Ovary (tissue), 9 donors: ENCODE measurements around the gene PDCD4. TPM values are rescaled to one million over a fixed set of nuclear protein-coding genes. Genes with fewer than 3 reads are reported as not detected.

Experiments used
- DNase-seq, 5 donors: peaks; one replicate each; pipeline ENCODE4 v3.0.0-alpha.2; 2019 to 2020
- H3K27ac ChIP-seq, 2 donors: fragments of 200-600 bp; one replicate each; pipeline versions ENCODE4 v1.5.1 to v1.8.0; 2019 to 2022
- H3K27me3 ChIP-seq: fragments of 200-600 bp; one replicate; pipeline ENCODE4 v1.8.0; 2022
- H3K36me3 ChIP-seq: fragments of 200-600 bp; sonication (generic); one replicate; pipeline ENCODE4 v1.5.1; 2019
- H3K4me1 ChIP-seq: one replicate; pipeline ENCODE4 v1.8.1; 2013; ENCODE audit warnings: mild to moderate bottlenecking, moderate library complexity; ENCODE audit not compliant: insufficient read depth
- H3K4me3 ChIP-seq: fragments of 200-600 bp; sonication (generic); one replicate; pipeline ENCODE4 v1.5.1; 2017
- H3K9me3 ChIP-seq, 2 donors: fragments of 200-600 bp in 1 of 2; sonication (generic) in 1 of 2; one replicate each; pipeline versions ENCODE4 v1.5.1 to v1.8.1; 2013 to 2019; ENCODE audit warnings: mild to moderate bottlenecking in 1 of 2, moderate library complexity in 1 of 2
- EP300 ChIP-seq: sonication (generic); formaldehyde crosslinking; IDR thresholded peaks from one replicate; pipeline ENCODE4 v1.6.1; 2017; ENCODE audit warnings: antibody characterized with exemption
- POLR2A ChIP-seq: fragments of 450-650 bp; IDR thresholded peaks from one replicate; pipeline ENCODE4 v1.6.1; 2017; ENCODE audit warnings: antibody characterized with exemption, mild to moderate bottlenecking, moderate library complexity
- WGBS, 3 donors: extraction: QIAGEN DNeasy Blood & Tissue Kit in 1 of 3; methylation state at CpG; one replicate each; pipeline versions ENCODE4 v1.1.5 to v1.1.7; 2013 to 2017; 5-methylcytosine and 5-hydroxymethylcytosine counted together
- intact Hi-C, 4 donors: fragments of 100-400 bp; cut with DNase I; formaldehyde crosslinking; loops; one replicate each; pipeline versions ENCODE4 v1.11.0 to v1.15.1; 2022 to 2023
- polyA plus RNA-seq, 2 donors: library from polyadenylated mRNA; stranded (reverse); fragments of 200-250 nt in 1 of 2; fragments of 350-450 nt in 1 of 2; fragmentation: Illumina TruSeq in 1 of 2; extraction: RNeasy Lipid Tissue Mini Kit (QIAGEN cat#74804) in 1 of 2; gene quantifications; one replicate each; pipeline ENCODE4 v1.2.3, GENCODE V29; 2013 to 2014
- total RNA-seq, 7 donors: library from RNA; depleted of rRNA in 2 of 7; stranded (reverse); fragments of >200 nt in 2 of 7; fragmentation: NEBNext Ultra II Directional in 3 of 7; extraction: Animal tissue kit (Norgen Biotek cat#: 25700) in 3 of 7; gene quantifications; one replicate each; pipeline versions ENCODE4 v1.1.0 to v1.2.4, GENCODE V29; 2016 to 2023
- TF ChIP-seq, protein P1 (sequence below), 3 donors: fragments of 450-650 bp in 2 of 3; fragments of 200-600 bp in 1 of 3; IDR thresholded peaks; one replicate each; pipeline versions ENCODE4 v1.5.1 to v1.8.0; 2016 to 2022; ENCODE audit warnings: antibody characterized with exemption in 3 of 3, mild to moderate bottlenecking in 1 of 3
- donor health status: DM: no; HTN: no; CAD: no; lungs with moderate emphysema.
- donor health status: DM: no; HTN: no; CAD: no.
- donor health status: Bipolar disorder and iron deficiency.
- donor health status: DM: yes; HTN: yes; CAD: no.
- donor health status: DM: no; HTN: no; CAD: no.
- donor health status: DM: yes; HTN: yes; CAD: no.

The PDCD4 gene
- total and polyA plus RNA-seq, 9 donors, result 103 to 399 (median 185) TPM

DNA sequence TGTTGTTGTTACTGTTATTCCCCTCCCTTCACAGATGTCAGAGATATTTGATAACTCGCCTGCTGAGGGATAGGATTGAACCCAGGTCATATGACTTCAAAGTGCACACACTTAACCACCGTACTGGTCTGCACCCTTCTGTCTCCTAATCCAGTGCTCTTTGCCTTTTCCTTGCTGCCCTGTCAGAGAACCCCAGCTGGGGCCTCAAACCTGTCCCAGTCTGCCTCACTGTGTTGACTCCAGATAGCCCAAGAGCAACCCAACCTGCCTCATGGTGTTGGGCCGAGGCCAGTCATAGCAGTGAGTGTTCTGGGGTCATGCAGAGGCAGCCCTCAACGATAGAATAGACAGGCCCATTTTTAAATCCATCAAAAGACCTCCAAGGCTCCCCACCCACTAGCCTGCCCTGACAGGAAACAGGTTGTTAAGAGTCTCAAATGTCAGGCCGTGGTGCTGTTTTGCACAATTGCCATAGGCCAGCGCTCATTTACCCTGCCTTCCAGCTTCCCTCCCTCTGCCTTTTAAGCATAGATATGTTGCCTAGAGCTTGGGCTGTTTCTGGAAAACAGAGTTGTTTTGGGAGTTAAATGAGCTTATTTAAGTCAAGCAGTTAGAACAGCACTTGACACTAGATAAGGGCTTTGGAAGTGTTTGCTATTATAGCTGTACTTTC is 37.0 kb upstream of the PDCD4 start:
- Histone ChIP-seq H3K9me3 (no peaks in the 10 kb centered on the region), H3K4me1 (peaks cover 43% of the 10 kb centered on the region), H3K27ac (peak overlapping the region; percentile 1 to 85), H3K27me3 (no peaks in the 10 kb centered on the region), H3K4me3 (no peak overlapping the region), H3K36me3 (no peaks in the 10 kb centered on the region)
- DNase-seq, result peak; percentile 67 to 83 (median 74)
- 9 to 18% (median 11%) methylated on average over 6 of the region's 6 CpGs for WGBS, 3 donors
- intact Hi-C loops, result loop anchor here in 1 of 4 donors (5.0 kb wide), 1 partner anchor 38 kb away; the partner anchor contains the start of gene PDCD4
- TF ChIP-seq, protein P1, sequence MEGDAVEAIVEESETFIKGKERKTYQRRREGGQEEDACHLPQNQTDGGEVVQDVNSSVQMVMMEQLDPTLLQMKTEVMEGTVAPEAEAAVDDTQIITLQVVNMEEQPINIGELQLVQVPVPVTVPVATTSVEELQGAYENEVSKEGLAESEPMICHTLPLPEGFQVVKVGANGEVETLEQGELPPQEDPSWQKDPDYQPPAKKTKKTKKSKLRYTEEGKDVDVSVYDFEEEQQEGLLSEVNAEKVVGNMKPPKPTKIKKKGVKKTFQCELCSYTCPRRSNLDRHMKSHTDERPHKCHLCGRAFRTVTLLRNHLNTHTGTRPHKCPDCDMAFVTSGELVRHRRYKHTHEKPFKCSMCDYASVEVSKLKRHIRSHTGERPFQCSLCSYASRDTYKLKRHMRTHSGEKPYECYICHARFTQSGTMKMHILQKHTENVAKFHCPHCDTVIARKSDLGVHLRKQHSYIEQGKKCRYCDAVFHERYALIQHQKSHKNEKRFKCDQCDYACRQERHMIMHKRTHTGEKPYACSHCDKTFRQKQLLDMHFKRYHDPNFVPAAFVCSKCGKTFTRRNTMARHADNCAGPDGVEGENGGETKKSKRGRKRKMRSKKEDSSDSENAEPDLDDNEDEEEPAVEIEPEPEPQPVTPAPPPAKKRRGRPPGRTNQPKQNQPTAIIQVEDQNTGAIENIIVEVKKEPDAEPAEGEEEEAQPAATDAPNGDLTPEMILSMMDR (IDR thresholded peaks at IDR 0.05), result no peak
- TF ChIP-seq EP300 (no peak), POLR2A (peak; percentile 18)

DNA sequence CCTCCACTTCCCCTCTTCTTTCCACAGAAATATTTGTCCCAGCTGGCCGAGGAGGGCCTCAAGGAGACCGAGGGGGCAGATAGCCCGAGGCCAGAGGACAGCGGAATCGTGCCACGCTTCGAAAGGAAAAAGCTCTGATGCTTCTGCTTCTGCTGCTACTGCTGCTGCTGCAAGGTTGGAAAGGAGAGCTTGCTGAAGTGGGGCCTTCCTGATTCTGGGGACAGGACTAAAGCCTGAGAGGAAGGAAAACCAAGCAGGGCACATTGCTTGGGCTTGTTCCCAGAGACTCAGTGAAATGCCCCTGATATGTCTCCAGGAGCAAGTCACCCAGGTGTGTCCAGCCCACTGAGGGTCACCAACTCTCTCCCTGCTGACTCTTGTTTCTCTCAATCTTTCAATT is 35.9 kb upstream of the PDCD4 start:
- TF ChIP-seq, protein P1 (IDR thresholded peaks at IDR 0.05), result no peak
- TF ChIP-seq EP300 (no peak), POLR2A (no peak)
- no peak overlapping the region for H3K4me3 ChIP-seq
- intact Hi-C loops, result loop anchor here in 1 of 4 donors (5.0 kb wide), 1 partner anchor 36 kb away; the partner anchor contains the start of gene PDCD4
- DNase-seq, result peak in 1 of 5 donors; percentile 43
- H3K27me3 ChIP-seq, result no peaks in the 10 kb centered on the region
- no peaks in the 10 kb centered on the region for H3K9me3 ChIP-seq
- WGBS, 3 donors, result 11 to 32% (median 31%) methylated on average over 7 of the region's 7 CpGs
- peak overlapping the region; percentile 49 to 85 for H3K27ac ChIP-seq
- H3K36me3 ChIP-seq, result no peaks in the 10 kb centered on the region
- peaks cover 53% of the 10 kb centered on the region for H3K4me1 ChIP-seq

DNA sequence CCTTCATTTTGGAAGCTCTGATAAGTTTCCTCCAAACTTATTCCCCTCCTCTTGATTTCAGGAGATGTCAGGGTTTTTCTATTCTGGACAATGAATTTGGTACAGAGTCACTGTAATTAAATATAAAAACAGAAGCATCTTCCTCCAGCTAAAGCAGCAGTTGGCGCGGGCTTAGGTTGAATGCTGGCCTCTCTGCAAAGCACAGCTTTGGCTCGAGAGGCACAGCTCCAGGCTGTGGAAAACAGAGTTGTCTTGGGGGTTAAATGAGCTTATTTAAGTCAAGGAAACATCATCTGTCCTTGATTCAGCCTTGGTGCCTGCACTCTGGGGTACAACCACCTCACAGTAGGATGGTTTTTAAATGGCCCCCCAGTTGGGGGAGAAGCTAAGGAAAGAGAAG is 35.0 kb upstream of the PDCD4 start:
- Histone ChIP-seq H3K27me3 (no peaks in the 10 kb centered on the region), H3K27ac (peak overlapping the region; percentile 37 to 85)
- intact Hi-C loops, result loop anchor here in 1 of 4 donors (5.0 kb wide), 1 partner anchor 36 kb away; the partner anchor contains the start of gene PDCD4

DNA sequence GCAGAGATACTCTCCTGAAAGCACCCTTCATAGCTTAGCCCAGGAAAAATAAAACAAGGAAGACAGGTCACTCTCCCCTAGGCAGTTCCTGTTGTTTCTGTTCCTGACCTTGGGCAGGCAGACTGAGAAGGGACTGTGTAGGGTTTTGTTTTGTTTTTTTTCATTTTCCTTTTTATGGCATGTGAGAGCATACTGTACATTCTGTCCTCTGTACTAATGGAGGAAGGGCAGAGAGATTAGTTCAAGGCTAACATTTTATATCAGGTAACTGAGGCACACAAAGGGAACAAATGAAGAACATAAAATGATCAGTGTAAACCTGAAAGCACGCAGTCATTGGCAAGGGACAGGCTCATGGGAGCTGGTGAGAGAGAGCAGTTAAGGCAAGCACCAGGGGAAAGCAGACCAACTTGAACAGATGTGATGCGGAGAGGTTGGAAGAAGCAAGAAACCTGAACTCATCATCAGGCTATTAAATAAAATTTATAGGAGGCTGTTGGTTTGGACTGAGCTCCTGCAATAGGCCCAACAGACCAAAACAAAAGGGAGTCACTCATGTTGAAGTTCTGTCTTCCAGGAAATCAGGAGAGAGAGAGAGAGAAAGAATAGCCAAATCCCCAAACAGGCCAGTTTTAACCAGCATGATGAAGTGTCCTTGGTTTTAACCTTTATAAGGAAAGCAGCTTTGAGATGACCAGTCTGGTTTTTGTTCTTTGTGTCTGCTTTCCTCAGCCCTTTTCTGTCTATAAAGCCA is 34.1 kb upstream of the PDCD4 start:
- intact Hi-C loops, result loop anchor here in 1 of 4 donors (5.0 kb wide), 1 partner anchor 35 kb away; the partner anchor contains the start of gene PDCD4
- Histone ChIP-seq H3K4me3 (no peak overlapping the region), H3K36me3 (no peaks in the 10 kb centered on the region), H3K9me3 (no peaks in the 10 kb centered on the region), H3K27ac (peak overlapping the region; percentile 37 to 85), H3K27me3 (no peaks in the 10 kb centered on the region), H3K4me1 (peaks cover 55% of the 10 kb centered on the region)
- TF ChIP-seq, protein P1 (IDR thresholded peaks at IDR 0.05), result no peak
- TF ChIP-seq POLR2A (no peak), EP300 (no peak)
- DNase-seq, result peak in 2 of 5 donors; percentile 58 to 61
- 4 to 18% (median 9%) methylated on average over 2 of the region's 2 CpGs for WGBS, 3 donors

More for the DNA sequence above, 35.0 kb upstream of the PDCD4 start:
- TF ChIP-seq, protein P1 (IDR thresholded peaks at IDR 0.05), result no peak
- TF ChIP-seq EP300, result no peak
- no peak for TF ChIP-seq POLR2A
- H3K4me1 ChIP-seq, result peaks cover 55% of the 10 kb centered on the region
- peak in 1 of 5 donors; percentile 43 for DNase-seq
- H3K9me3 ChIP-seq, result no peaks in the 10 kb centered on the region
- H3K4me3 ChIP-seq, result no peak overlapping the region
- WGBS, 3 donors, result 20 to 37% (median 32%) methylated on average over 3 of the region's 3 CpGs
- no peaks in the 10 kb centered on the region for H3K36me3 ChIP-seq
